ENCODE results near the gene DPM3. TPM values are rescaled to one million over a fixed set of nuclear protein-coding genes. Genes with fewer than 3 reads are reported as not detected.

The DPM3 gene
- total and polyA plus RNA-seq, 2 of the 13 experiments (the other 11 are each of a cell fraction or from before 2014, with no cell fraction given): 23.2 to 53.4 TPM

DNA sequence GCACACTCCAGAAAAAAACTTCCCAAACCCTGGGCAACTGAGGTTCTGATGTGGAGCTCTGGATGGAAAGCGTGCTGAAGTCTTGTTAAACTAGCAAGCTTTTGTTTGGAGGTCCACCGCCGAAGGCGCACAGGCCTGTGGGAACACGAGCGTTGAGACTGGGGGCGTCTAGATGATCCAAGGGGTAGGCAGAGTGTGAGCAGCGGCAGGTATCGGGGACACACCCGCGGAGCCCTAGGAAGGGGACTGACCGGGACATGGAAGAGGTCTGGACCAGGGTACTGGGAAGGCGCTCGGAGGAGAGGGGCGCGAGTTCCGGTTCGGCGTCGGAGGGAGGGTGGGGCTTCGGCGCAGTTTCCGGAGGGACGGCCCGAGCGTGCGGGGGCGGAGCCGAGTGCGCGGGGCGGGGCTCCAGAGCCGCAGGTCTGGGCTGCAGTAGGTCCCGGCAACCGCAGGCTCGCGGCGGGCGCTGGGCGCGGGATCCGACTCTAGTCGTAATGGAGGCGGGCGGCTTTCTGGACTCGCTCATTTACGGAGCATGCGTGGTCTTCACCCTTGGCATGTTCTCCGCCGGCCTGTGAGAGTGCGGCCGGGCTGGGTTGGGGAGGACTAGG is 4.8 kb downstream of the DPM3 start, which contains the start of gene SLC50A1 (continued):
- TF ChIP-seq, protein P1, sequence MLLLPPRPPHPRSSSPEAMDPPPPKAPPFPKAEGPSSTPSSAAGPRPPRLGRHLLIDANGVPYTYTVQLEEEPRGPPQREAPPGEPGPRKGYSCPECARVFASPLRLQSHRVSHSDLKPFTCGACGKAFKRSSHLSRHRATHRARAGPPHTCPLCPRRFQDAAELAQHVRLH (CRISPR knock-in tag; IDR thresholded peaks at IDR 0.05; ENCODE audit: borderline replicate concordance, low read depth): no peak; the same call in 1 of the 2 replicates
- TF ChIP-seq ZSCAN31 (CRISPR knock-in tag; IDR thresholded peaks at IDR 0.05; ENCODE audit: low read depth): peak; percentile 71; the same call in 1 of the 2 replicates
- TF ChIP-seq HOXA9 (CRISPR knock-in tag; IDR thresholded peaks at IDR 0.05; ENCODE audit: borderline replicate concordance): no peak; the same call in 1 of the 2 replicates
- TF ChIP-seq MED13 (CRISPR knock-in tag; IDR thresholded peaks at IDR 0.05): no peak
- TF ChIP-seq RAD51 (IDR thresholded peaks at IDR 0.05; ENCODE audit: borderline replicate concordance): no peak
- no peak for TF ChIP-seq FOXK1 (CRISPR knock-in tag; IDR thresholded peaks at IDR 0.05; ENCODE audit: borderline replicate concordance, low read depth)
- peak; percentile 42; the same call in 1 of the 2 replicates for TF ChIP-seq ZBTB7B (CRISPR knock-in tag; IDR thresholded peaks at IDR 0.05)
- peak; percentile 85 for TF ChIP-seq HNRNPK (IDR thresholded peaks at IDR 0.05; ENCODE audit: low read depth, low read length, poor library complexity, severe bottlenecking)
- TF ChIP-seq SALL1 (CRISPR knock-in tag; IDR thresholded peaks at IDR 0.05): peak; percentile 58
- TF ChIP-seq, protein P2, sequence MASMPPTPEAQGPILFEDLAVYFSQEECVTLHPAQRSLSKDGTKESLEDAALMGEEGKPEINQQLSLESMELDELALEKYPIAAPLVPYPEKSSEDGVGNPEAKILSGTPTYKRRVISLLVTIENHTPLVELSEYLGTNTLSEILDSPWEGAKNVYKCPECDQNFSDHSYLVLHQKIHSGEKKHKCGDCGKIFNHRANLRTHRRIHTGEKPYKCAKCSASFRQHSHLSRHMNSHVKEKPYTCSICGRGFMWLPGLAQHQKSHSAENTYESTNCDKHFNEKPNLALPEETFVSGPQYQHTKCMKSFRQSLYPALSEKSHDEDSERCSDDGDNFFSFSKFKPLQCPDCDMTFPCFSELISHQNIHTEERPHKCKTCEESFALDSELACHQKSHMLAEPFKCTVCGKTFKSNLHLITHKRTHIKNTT (CRISPR knock-in tag; IDR thresholded peaks at IDR 0.05): no peak
- TF ChIP-seq TCF7 (IDR thresholded peaks at IDR 0.05; ENCODE audit: low read depth): no peak
- TF ChIP-seq ATF1 (CRISPR knock-in tag; IDR thresholded peaks at IDR 0.05): no peak; the same call in 1 of the 2 replicates
- TF ChIP-seq FOXA1 (IDR thresholded peaks at IDR 0.05): no peak
- no peak for TF ChIP-seq FOXA1 (CRISPR knock-in tag; IDR thresholded peaks at IDR 0.05)
- TF ChIP-seq, protein P3, sequence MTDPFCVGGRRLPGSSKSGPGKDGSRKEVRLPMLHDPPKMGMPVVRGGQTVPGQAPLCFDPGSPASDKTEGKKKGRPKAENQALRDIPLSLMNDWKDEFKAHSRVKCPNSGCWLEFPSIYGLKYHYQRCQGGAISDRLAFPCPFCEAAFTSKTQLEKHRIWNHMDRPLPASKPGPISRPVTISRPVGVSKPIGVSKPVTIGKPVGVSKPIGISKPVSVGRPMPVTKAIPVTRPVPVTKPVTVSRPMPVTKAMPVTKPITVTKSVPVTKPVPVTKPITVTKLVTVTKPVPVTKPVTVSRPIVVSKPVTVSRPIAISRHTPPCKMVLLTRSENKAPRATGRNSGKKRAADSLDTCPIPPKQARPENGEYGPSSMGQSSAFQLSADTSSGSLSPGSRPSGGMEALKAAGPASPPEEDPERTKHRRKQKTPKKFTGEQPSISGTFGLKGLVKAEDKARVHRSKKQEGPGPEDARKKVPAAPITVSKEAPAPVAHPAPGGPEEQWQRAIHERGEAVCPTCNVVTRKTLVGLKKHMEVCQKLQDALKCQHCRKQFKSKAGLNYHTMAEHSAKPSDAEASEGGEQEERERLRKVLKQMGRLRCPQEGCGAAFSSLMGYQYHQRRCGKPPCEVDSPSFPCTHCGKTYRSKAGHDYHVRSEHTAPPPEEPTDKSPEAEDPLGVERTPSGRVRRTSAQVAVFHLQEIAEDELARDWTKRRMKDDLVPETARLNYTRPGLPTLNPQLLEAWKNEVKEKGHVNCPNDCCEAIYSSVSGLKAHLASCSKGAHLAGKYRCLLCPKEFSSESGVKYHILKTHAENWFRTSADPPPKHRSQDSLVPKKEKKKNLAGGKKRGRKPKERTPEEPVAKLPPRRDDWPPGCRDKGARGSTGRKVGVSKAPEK (CRISPR knock-in tag; IDR thresholded peaks at IDR 0.05; ENCODE audit: borderline replicate concordance): peak; percentile 35
- TF ChIP-seq AGO2 (optimal IDR thresholded peaks at IDR 0.05; ENCODE audit: low read depth, low read length): peak; percentile 98
- TF ChIP-seq ZNF350 (CRISPR knock-in tag; IDR thresholded peaks at IDR 0.05; ENCODE audit: borderline replicate concordance, low read depth): peak; percentile 73; the same call in 1 of the 2 replicates
- no peak for TF ChIP-seq KLF6 (CRISPR knock-in tag; IDR thresholded peaks at IDR 0.05)
- peak; percentile 50; the same call in 1 of the 2 replicates for TF ChIP-seq CHD4 (IDR thresholded peaks at IDR 0.05; ENCODE audit: borderline replicate concordance, low read length)
- TF ChIP-seq, protein P4, sequence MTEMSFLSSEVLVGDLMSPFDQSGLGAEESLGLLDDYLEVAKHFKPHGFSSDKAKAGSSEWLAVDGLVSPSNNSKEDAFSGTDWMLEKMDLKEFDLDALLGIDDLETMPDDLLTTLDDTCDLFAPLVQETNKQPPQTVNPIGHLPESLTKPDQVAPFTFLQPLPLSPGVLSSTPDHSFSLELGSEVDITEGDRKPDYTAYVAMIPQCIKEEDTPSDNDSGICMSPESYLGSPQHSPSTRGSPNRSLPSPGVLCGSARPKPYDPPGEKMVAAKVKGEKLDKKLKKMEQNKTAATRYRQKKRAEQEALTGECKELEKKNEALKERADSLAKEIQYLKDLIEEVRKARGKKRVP (CRISPR knock-in tag; IDR thresholded peaks at IDR 0.05): 0 out of 4 replicates have a peak, but pooled peaks of 1 of the 2 experiments have one; percentile 36
- TF ChIP-seq ZNF557 (CRISPR knock-in tag; IDR thresholded peaks at IDR 0.05): no peak
- TF ChIP-seq ZNF607 (CRISPR knock-in tag; IDR thresholded peaks at IDR 0.05; ENCODE audit: borderline replicate concordance): peak; percentile 17; the same call in 1 of the 2 replicates
- no peak for TF ChIP-seq GFI1 (CRISPR knock-in tag; IDR thresholded peaks at IDR 0.05; ENCODE audit: borderline replicate concordance)
- 0 out of 2 replicates have a peak, but pooled peaks have one; percentile 60 for TF ChIP-seq ZSCAN30 (CRISPR knock-in tag; IDR thresholded peaks at IDR 0.05)
- peak; percentile 96 for TF ChIP-seq POLR2G (IDR thresholded peaks at IDR 0.05; ENCODE audit: low read depth, low read length)
- no peak; the same call in 1 of the 2 replicates for TF ChIP-seq RFXAP (CRISPR knock-in tag; IDR thresholded peaks at IDR 0.05; ENCODE audit: borderline replicate concordance)
